Sigmoid colon (tissue), 4 donors: ENCODE results near the gene LIG3.
"Not testable (repeated sequence)": the region's sequence is repeated elsewhere in the genome, so short reads cannot be mapped to it uniquely, and the experiment has no call there.

ENCODE experiments used
- EP300 ChIP-seq, 4 donors: sonication (generic); formaldehyde crosslinking; IDR thresholded peaks; one replicate each; pipeline ENCODE4 v1.6.1; 2017; ENCODE audit warnings: antibody characterized with exemption in 4 of 4
- POLR2A ChIP-seq, 2 donors: fragments of 450-650 bp; IDR thresholded peaks; one replicate each; pipeline ENCODE4 v1.6.1; 2016; ENCODE audit warnings: antibody characterized with exemption in 2 of 2, mild to moderate bottlenecking in 2 of 2, moderate library complexity in 2 of 2
- POLR2AphosphoS5 ChIP-seq, 4 donors: sonication (generic); formaldehyde crosslinking; IDR thresholded peaks; one replicate each; pipeline ENCODE4 v1.6.1; 2017; ENCODE audit warnings: antibody characterized with exemption in 4 of 4
- TF ChIP-seq, protein P1 (sequence below), 4 experiments: fragments of 450-650 bp in 3 of 4; fragments of 200-600 bp in 1 of 4; IDR thresholded peaks; one replicate each; pipeline ENCODE4 v1.5.1; 2016 to 2019; ENCODE audit warnings: antibody characterized with exemption in 4 of 4, mild to moderate bottlenecking in 3 of 4, moderate library complexity in 2 of 4

DNA sequence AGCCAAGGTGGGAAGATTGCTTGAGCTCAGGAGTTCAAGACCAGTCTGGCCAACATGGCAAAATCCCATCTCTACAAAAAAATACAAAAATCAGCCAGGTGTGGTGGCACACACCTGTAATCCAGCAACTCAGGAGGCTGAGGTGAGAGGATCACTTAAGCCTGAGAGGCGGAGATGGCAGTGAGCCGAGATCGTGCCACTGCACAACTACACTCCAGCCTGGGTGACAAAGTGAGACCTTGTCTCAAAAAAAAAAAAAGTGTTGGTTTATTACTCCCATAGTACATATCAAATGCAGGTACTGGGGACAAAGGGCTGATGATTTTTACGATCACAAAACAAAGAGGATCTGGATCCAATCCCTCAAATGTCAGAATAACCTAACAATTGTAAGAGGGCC, 47.8 kb downstream of the LIG3 start:
- not testable (repeated sequence) for TF ChIP-seq POLR2A, POLR2AphosphoS5, EP300 (IDR thresholded peaks at IDR 0.05)
- TF ChIP-seq, protein P1, sequence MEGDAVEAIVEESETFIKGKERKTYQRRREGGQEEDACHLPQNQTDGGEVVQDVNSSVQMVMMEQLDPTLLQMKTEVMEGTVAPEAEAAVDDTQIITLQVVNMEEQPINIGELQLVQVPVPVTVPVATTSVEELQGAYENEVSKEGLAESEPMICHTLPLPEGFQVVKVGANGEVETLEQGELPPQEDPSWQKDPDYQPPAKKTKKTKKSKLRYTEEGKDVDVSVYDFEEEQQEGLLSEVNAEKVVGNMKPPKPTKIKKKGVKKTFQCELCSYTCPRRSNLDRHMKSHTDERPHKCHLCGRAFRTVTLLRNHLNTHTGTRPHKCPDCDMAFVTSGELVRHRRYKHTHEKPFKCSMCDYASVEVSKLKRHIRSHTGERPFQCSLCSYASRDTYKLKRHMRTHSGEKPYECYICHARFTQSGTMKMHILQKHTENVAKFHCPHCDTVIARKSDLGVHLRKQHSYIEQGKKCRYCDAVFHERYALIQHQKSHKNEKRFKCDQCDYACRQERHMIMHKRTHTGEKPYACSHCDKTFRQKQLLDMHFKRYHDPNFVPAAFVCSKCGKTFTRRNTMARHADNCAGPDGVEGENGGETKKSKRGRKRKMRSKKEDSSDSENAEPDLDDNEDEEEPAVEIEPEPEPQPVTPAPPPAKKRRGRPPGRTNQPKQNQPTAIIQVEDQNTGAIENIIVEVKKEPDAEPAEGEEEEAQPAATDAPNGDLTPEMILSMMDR (IDR thresholded peaks at IDR 0.05) = not testable (repeated sequence)
